HCT116 (cell line): ENCODE data around the gene GADD45A. TPM values are rescaled to one million over a fixed set of nuclear protein-coding genes. Genes with fewer than 3 reads are reported as not detected.

Experiments
- ATAC-seq: fragments of 200-7000 bp; cut with Tn5 transposase; 2 replicates; pipeline ENCODE4 v1.9.1; 2020; ENCODE audit warnings: mild to moderate bottlenecking, moderate library complexity
- BruUV-seq: library from RNA; stranded (reverse); fragments of 400-500 nt; replicated peaks from 2 replicates; lab custom pipeline; 2021; lab: Mats Ljungman, UMichigan
- CTCF ChIA-PET: fragments of 300-600 bp; sonication (Branson Sonifier 250); formaldehyde crosslinking; loops from one replicate; lab custom pipeline; 2021; ENCODE audit warnings: antibody characterized with exemption; lab: Charles Lee
- POLR2A ChIA-PET: fragments of 300-600, 350-600 bp; sonication (Branson Sonifier 250); formaldehyde crosslinking; loops from one replicate; lab custom pipeline; 2021; ENCODE audit warnings: antibody characterized with exemption; lab: Charles Lee
- RAD21 ChIA-PET, 2 experiments: fragments of 300-600 bp; sonication (Branson Sonifier 250); formaldehyde crosslinking; loops; one replicate each; lab custom pipeline; 2023; ENCODE audit warnings: low total read pairs in 2 of 2; ENCODE audit not compliant: uncharacterized antibody in 2 of 2, unreplicated experiment in 2 of 2, low non-redundant PET in 1 of 2; lab: Charles Lee
- DNase-seq: peaks from one replicate; pipeline ENCODE4 v3.0.0-alpha.2; 2010; ENCODE audit warnings: low read depth, low spot score
- H2AFZ ChIP-seq: fragments of 200-600 bp; shearing (Covaris generic), sonication (generic); 2 replicates; pipeline ENCODE4 v1.6.1; 2017; ENCODE audit warnings: low read depth, mixed run types, mixed read lengths, antibody characterized with exemption, low read length; ENCODE audit not compliant: poor library complexity, severe bottlenecking
- H3K27ac ChIP-seq: 2 replicates; pipeline ENCODE4 v1.5.1; 2012; ENCODE audit warnings: low read depth, low read length
- H3K27me3 ChIP-seq: fragments of 200-600 bp; sonication (generic); 2 replicates; pipeline ENCODE4 v1.6.1; 2016; ENCODE audit warnings: mixed run types, low read length, mixed read lengths; ENCODE audit not compliant: insufficient read depth
- H3K36me3 ChIP-seq, 2 experiments: fragments of 200-500 bp in 1 of 2; fragments of 200-600 bp in 1 of 2; sonication (Bioruptor generic) in 1 of 2; sonication (generic) in 1 of 2; 2 replicates each; pipeline versions ENCODE4 v1.5.1 to v1.6.1; 2014 to 2016; ENCODE audit warnings: low read length in 2 of 2, inconsistent platforms in 1 of 2, mixed read lengths in 1 of 2, mixed run types in 1 of 2; ENCODE audit not compliant: insufficient read depth in 2 of 2, control insufficient read depth in 1 of 2
- H3K4me1 ChIP-seq, 2 experiments: fragments of 200-600 bp in 1 of 2; sonication (generic) in 1 of 2; 2 replicates each; pipeline versions ENCODE4 v1.5.1 to v1.6.1; 2012 to 2017; ENCODE audit warnings: low read length in 2 of 2, inconsistent platforms in 1 of 2, mild to moderate bottlenecking in 1 of 2, mixed read lengths in 1 of 2, mixed run types in 1 of 2, moderate library complexity in 1 of 2; ENCODE audit not compliant: insufficient read depth in 2 of 2, control insufficient read depth in 1 of 2
- H3K4me2 ChIP-seq: fragments of 200-600 bp; sonication (generic); 2 replicates; pipeline ENCODE4 v1.6.1; 2017; ENCODE audit warnings: mixed run types, low read length, mixed read lengths
- H3K4me3 ChIP-seq, 2 experiments: fragments of 200-600 bp in 1 of 2; sonication (generic) in 1 of 2; replicated peaks in 1 of 2; 2 replicates each; pipeline ENCODE4 v1.5.1; 2011 to 2016; ENCODE audit warnings: low read length in 2 of 2, control low read depth in 1 of 2, low read depth in 1 of 2, mild to moderate bottlenecking in 1 of 2, mixed read lengths in 1 of 2, mixed run types in 1 of 2
- H3K79me2 ChIP-seq: fragments of 200-600 bp; sonication (generic); 2 replicates; pipeline ENCODE4 v1.6.1; 2017; ENCODE audit warnings: mild to moderate bottlenecking, mixed run types, low read length, moderate library complexity, mixed read lengths; ENCODE audit not compliant: insufficient read depth
- H3K9ac ChIP-seq: fragments of 200-600 bp; sonication (generic); 2 replicates; pipeline ENCODE4 v1.6.1; 2016; ENCODE audit warnings: low read length, mixed read lengths
- H3K9me2 ChIP-seq: fragments of 200-600 bp; sonication (generic), shearing (Covaris generic); 2 replicates; pipeline ENCODE4 v1.6.1; 2017; ENCODE audit warnings: mixed run types, mild to moderate bottlenecking, moderate library complexity; ENCODE audit not compliant: insufficient read depth
- H3K9me3 ChIP-seq, 2 experiments: fragments of 200-500 bp in 1 of 2; fragments of 200-600 bp in 1 of 2; sonication (Bioruptor generic) in 1 of 2; sonication (generic) in 1 of 2; 2 replicates each; pipeline ENCODE4 v1.6.1; 2014 to 2017; ENCODE audit warnings: low read length in 2 of 2, mixed read lengths in 2 of 2, inconsistent platforms in 1 of 2, low read depth in 1 of 2, mild to moderate bottlenecking in 1 of 2, mixed run types in 1 of 2, moderate library complexity in 1 of 2; ENCODE audit not compliant: control insufficient read depth in 1 of 2, insufficient read depth in 1 of 2
- H4K20me1 ChIP-seq: fragments of 200-600 bp; sonication (generic), shearing (Covaris generic); 2 replicates; pipeline ENCODE4 v1.6.1; 2017; ENCODE audit warnings: mixed run types, mild to moderate bottlenecking, moderate library complexity; ENCODE audit not compliant: insufficient read depth
- ATF3 ChIP-seq: IDR thresholded peaks from 2 replicates; pipeline ENCODE4 v1.6.1; 2012
- CBX3 ChIP-seq: IDR thresholded peaks from 2 replicates; pipeline ENCODE4 v1.6.1; 2012; ENCODE audit warnings: low read depth
- CEBPB ChIP-seq: IDR thresholded peaks from 2 replicates; pipeline ENCODE4 v1.6.1; 2012; ENCODE audit warnings: low read depth
- ELF1 ChIP-seq: IDR thresholded peaks from 2 replicates; pipeline ENCODE4 v1.6.1; 2012; ENCODE audit warnings: low read depth, borderline replicate concordance
- EZH2phosphoT487 ChIP-seq: fragments of 200-600 bp; IDR thresholded peaks from 2 replicates; pipeline ENCODE4 v1.6.1; 2018; ENCODE audit warnings: antibody characterized with exemption, borderline replicate concordance
- JUND ChIP-seq: IDR thresholded peaks from 2 replicates; pipeline ENCODE4 v1.6.1; 2012
- RAD21 ChIP-seq: IDR thresholded peaks from 2 replicates; pipeline ENCODE4 v1.6.1; 2012; ENCODE audit warnings: low read depth, mild to moderate bottlenecking
- SP1 ChIP-seq: IDR thresholded peaks from 2 replicates; pipeline ENCODE4 v1.6.1; 2012; ENCODE audit warnings: low read depth
- TCF7L2 ChIP-seq: IDR thresholded peaks from 2 replicates; pipeline ENCODE4 v1.7.0; 2011; ENCODE audit warnings: borderline replicate concordance, inconsistent platforms; ENCODE audit not compliant: insufficient read depth, insufficient read length; ENCODE audit errors: extremely low read depth
- YY1 ChIP-seq: IDR thresholded peaks from 2 replicates; pipeline ENCODE4 v1.6.1; 2011; ENCODE audit warnings: low read length, low read depth, moderate library complexity, mild to moderate bottlenecking; ENCODE audit not compliant: insufficient replicate concordance; ENCODE audit errors: extremely low read depth
- ZBTB33 ChIP-seq: IDR thresholded peaks from 2 replicates; pipeline ENCODE4 v1.6.1; 2011; ENCODE audit warnings: mild to moderate bottlenecking, low read length, moderate library complexity; ENCODE audit not compliant: insufficient replicate concordance; ENCODE audit errors: extremely low read depth
- ZFX ChIP-seq: fragments of 450-650 bp; IDR thresholded peaks from 2 replicates; pipeline ENCODE4 v1.6.1; 2017
- ZNF274 ChIP-seq: fragments of 200-500 bp; sonication (Bioruptor generic); IDR thresholded peaks from 2 replicates; pipeline ENCODE4 v1.6.1; 2014; ENCODE audit warnings: mild to moderate bottlenecking, low read depth, low read length, inconsistent platforms
- intact Hi-C: fragments of 100-400 bp; cut with micrococcal nuclease; formaldehyde crosslinking; loops from 2 replicates; pipeline ENCODE4 v1.10.0; 2022
- total RNA-seq: library from RNA; stranded (reverse); gene quantifications from one replicate; pipeline ENCODE4 v1.2.1, GENCODE V29; 2021; ENCODE audit not compliant: unreplicated experiment
- TF ChIP-seq, protein P1 (sequence below): IDR thresholded peaks from 2 replicates; pipeline ENCODE4 v1.6.1; 2012

Gene GADD45A
- total RNA-seq, 1 experiment from 2014 or later: 105 TPM

- H3K4me1 ChIP-seq: no peaks in the 10 kb centered on the region
- no TSS peak for BruUV-seq
- H3K9me3 ChIP-seq: no peaks in the 10 kb centered on the region
- H3K36me3 ChIP-seq: no peaks in the 10 kb centered on the region
- ChIA-PET POLR2A (no interaction called here), RAD21 (no interaction called here), CTCF (no interaction called here)
- no peaks in the 10 kb centered on the region for H3K27me3 ChIP-seq
- DNase-seq (no peak), ATAC-seq (no peak)
- no peak overlapping the region for H3K4me2 ChIP-seq
- intact Hi-C loops: no loop called here
- no peak overlapping the region for H3K27ac ChIP-seq
- no peaks in the 10 kb centered on the region for H4K20me1 ChIP-seq
- H3K9me2 ChIP-seq: no peaks in the 10 kb centered on the region
- H3K9ac ChIP-seq: no peak overlapping the region
- H2AFZ ChIP-seq: no peak overlapping the region
- no peaks in the 10 kb centered on the region for H3K79me2 ChIP-seq
- TF ChIP-seq EZH2phosphoT487 (no peak), RAD21 (no peak), CEBPB (no peak), ZBTB33 (no peak), SP1 (no peak), JUND (no peak), TCF7L2 (no peak), YY1 (no peak), CBX3 (no peak), ATF3 (no peak), ZFX (no peak), ZNF274 (no peak), ELF1 (no peak)
- TF ChIP-seq, protein P1, sequence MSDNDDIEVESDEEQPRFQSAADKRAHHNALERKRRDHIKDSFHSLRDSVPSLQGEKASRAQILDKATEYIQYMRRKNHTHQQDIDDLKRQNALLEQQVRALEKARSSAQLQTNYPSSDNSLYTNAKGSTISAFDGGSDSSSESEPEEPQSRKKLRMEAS: no peak
- no peak overlapping the region for H3K4me3 ChIP-seq
These were observed 16.3 kb upstream of the GADD45A start for GRCh38 chr1:67668660-67669059.
